Measurements from ENCODE around the gene NPW. TPM values are rescaled to one million over a fixed set of nuclear protein-coding genes. Genes with fewer than 3 reads are reported as not detected.

NPW gene
- polyA plus RNA-seq, 1 experiment, result 0.66 TPM

GRCh38 chr16:2023092-2024031 is 3.8 kb downstream of the NPW start:
- TF ChIP-seq, protein P1, sequence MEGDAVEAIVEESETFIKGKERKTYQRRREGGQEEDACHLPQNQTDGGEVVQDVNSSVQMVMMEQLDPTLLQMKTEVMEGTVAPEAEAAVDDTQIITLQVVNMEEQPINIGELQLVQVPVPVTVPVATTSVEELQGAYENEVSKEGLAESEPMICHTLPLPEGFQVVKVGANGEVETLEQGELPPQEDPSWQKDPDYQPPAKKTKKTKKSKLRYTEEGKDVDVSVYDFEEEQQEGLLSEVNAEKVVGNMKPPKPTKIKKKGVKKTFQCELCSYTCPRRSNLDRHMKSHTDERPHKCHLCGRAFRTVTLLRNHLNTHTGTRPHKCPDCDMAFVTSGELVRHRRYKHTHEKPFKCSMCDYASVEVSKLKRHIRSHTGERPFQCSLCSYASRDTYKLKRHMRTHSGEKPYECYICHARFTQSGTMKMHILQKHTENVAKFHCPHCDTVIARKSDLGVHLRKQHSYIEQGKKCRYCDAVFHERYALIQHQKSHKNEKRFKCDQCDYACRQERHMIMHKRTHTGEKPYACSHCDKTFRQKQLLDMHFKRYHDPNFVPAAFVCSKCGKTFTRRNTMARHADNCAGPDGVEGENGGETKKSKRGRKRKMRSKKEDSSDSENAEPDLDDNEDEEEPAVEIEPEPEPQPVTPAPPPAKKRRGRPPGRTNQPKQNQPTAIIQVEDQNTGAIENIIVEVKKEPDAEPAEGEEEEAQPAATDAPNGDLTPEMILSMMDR (IDR thresholded peaks at IDR 0.05; ENCODE audit: low read depth, low read length), result peak; percentile 87
- peak overlapping the region; percentile 21 for H3K27ac ChIP-seq (ENCODE audit: low read depth, low read length)
- no peaks in the 10 kb centered on the region; the same call in 1 of the 2 replicates for H3K9me3 ChIP-seq (ENCODE audit: control insufficient read depth, insufficient read depth, low read length)
- H3K27me3 ChIP-seq (ENCODE audit: control insufficient read depth, insufficient read depth, low read length), result peaks cover 5% of the 10 kb centered on the region
- H3K4me3 ChIP-seq (ENCODE audit: low read depth, low read length), result peak overlapping the region; percentile 40
- ChIA-PET POLR2A (interaction anchor here (0.6 to 3.8 kb wide), 7 partner anchors 16 to 231 kb away, joined by 3 to 22 read pairs (median 6); partner anchors contain the start of genes NTHL1, TRAF7 and TSC2), CTCF (interaction anchor here (0.6 to 5.4 kb wide), 20 partner anchors 9 to 130 kb away, joined by 3 to 87 read pairs (median 4); partner anchors contain the start of genes NTHL1 and TSC2)
- peak; percentile 66 for DNase-seq (ENCODE audit: low read depth, low spot score)

GRCh38 chr16:2024032-2024420 is 4.4 kb downstream of the NPW start:
- TF ChIP-seq, protein P1 (IDR thresholded peaks at IDR 0.05; ENCODE audit: low read depth, low read length), result no peak
- Histone ChIP-seq H3K9me3 (ENCODE audit: control insufficient read depth, insufficient read depth, low read length) (no peaks in the 10 kb centered on the region; the same call in 1 of the 2 replicates), H3K4me3 (ENCODE audit: low read depth, low read length) (no peak overlapping the region), H3K27ac (ENCODE audit: low read depth, low read length) (no peak overlapping the region), H3K27me3 (ENCODE audit: control insufficient read depth, insufficient read depth, low read length) (peaks cover 5% of the 10 kb centered on the region)
- ChIA-PET CTCF (interaction anchor here (4.6 to 5.4 kb wide), 2 partner anchors 32 to 116 kb away, joined by 49 to 87 read pairs; no protein-coding TSS in a partner anchor), POLR2A (interaction anchor here (0.7 to 3.8 kb wide), 2 partner anchors 9 to 131 kb away, joined by 3 to 22 read pairs; partner anchors contain the start of gene TRAF7)
- DNase-seq (ENCODE audit: low read depth, low spot score), result no peak

DNA sequence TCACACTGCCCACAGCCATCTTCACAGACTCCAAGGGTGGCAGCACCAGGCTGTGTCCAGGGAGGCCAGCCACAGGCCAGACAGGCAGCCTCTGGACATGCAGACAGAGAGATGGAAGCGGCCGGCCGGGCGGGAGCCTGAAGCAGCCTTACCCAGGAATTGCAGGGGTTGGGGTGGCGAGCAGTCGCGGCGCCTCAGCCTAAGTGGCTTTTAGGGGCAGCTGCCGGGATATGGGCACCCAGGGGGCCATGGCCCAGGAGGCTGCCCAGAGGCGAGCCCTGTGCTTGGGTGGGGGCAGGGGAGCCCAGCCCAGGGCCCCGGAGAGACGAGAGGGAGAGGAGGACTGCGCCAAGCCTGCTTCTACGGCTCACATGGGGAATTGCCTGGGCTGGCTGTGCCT is 5.7 kb downstream of the NPW start:
- POLR2A ChIA-PET, result interaction anchor here (1.1 to 3.8 kb wide), 2 partner anchors 61 to 130 kb away, joined by 3 to 22 read pairs; partner anchors contain the start of gene TRAF7
- Histone ChIP-seq H3K9me3 (ENCODE audit: control insufficient read depth, insufficient read depth, low read length) (no peaks in the 10 kb centered on the region; the same call in 1 of the 2 replicates), H3K27me3 (ENCODE audit: control insufficient read depth, insufficient read depth, low read length) (peaks cover under 1% of the 10 kb centered on the region), H3K4me3 (ENCODE audit: low read depth, low read length) (no peak overlapping the region), H3K27ac (ENCODE audit: low read depth, low read length) (no peak overlapping the region)
- TF ChIP-seq, protein P1 (IDR thresholded peaks at IDR 0.05; ENCODE audit: low read depth, low read length), result no peak
- CTCF ChIA-PET, result interaction anchor here (4.6 to 5.4 kb wide), 2 partner anchors 31 to 115 kb away, joined by 49 to 87 read pairs; no protein-coding TSS in a partner anchor
- no peak for DNase-seq (ENCODE audit: low read depth, low spot score)

DNA sequence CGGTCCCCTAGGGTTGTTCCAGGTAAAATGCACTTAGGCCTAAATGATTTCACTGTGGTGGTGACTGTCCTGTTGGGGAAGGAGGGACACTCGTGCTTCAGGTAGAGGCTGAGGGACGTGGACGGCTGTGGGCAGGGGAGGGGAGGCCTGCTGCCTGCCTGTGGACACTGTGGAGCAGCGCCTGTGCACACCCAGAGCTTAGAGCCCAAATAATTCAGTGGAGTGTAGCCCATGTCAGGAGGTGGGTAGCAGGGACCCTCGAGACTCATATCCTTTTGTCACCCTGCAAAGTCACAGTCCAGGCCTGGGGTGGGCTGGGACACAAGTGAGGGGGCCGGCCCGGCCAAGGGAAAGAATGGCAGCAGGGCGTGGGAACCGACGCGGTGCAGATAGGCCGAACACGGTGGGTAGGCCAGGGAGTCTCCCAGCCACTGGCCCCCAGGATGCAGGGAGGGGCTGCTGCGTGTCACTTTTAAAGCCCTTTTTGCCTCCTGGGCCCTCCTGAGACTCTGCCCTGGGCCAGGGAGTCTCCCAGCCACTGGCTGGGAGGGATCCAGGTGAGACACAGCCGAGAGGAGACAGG is 6.4 kb downstream of the NPW start:
- ChIA-PET POLR2A (interaction anchor here (3.8 kb wide), 1 partner anchor 129 kb away, joined by 22 read pairs; the partner anchor contains the start of gene TRAF7), CTCF (interaction anchor here (4.6 to 5.4 kb wide), 2 partner anchors 30 to 114 kb away, joined by 49 to 87 read pairs; no protein-coding TSS in a partner anchor)
- Histone ChIP-seq H3K4me3 (ENCODE audit: low read depth, low read length) (peak overlapping the region; percentile 50), H3K27ac (ENCODE audit: low read depth, low read length) (no peak overlapping the region), H3K27me3 (ENCODE audit: control insufficient read depth, insufficient read depth, low read length) (no peaks in the 10 kb centered on the region), H3K9me3 (ENCODE audit: control insufficient read depth, insufficient read depth, low read length) (no peaks in the 10 kb centered on the region; the same call in 1 of the 2 replicates)
- TF ChIP-seq, protein P1 (IDR thresholded peaks at IDR 0.05; ENCODE audit: low read depth, low read length), result no peak
- DNase-seq (ENCODE audit: low read depth, low spot score), result no peak

Measured in AG04450 (cell line).